Muscle layer of duodenum (tissue), 2 donors: ENCODE results near the gene UBTD1.

Source experiments
- H3K27ac ChIP-seq: one replicate; pipeline ENCODE4 v1.7.0; 2013; ENCODE audit warnings: mild to moderate bottlenecking, low read length
- H3K27me3 ChIP-seq: one replicate; pipeline ENCODE4 v1.7.0; 2013; ENCODE audit warnings: low read depth, mild to moderate bottlenecking, control low read depth, low read length
- H3K36me3 ChIP-seq, 2 donors: one replicate each; pipeline ENCODE4 v1.7.0; 2013; ENCODE audit warnings: low read length in 2 of 2, control low read depth in 1 of 2, mild to moderate bottlenecking in 1 of 2; ENCODE audit not compliant: insufficient read depth in 2 of 2, control insufficient read depth in 1 of 2
- H3K4me1 ChIP-seq, 2 donors: one replicate each; pipeline ENCODE4 v1.7.0; 2013; ENCODE audit warnings: low read length in 2 of 2, mild to moderate bottlenecking in 2 of 2, control low read depth in 1 of 2, moderate library complexity in 1 of 2; ENCODE audit not compliant: insufficient read depth in 2 of 2, control insufficient read depth in 1 of 2
- H3K4me3 ChIP-seq, 2 donors: one replicate each; pipeline ENCODE4 v1.7.0; 2013; ENCODE audit warnings: low read length in 2 of 2, low read depth in 1 of 2, mild to moderate bottlenecking in 1 of 2
- H3K9me3 ChIP-seq, 2 donors: one replicate each; pipeline ENCODE4 v1.7.0; 2013; ENCODE audit warnings: low read length in 2 of 2, control low read depth in 1 of 2, mild to moderate bottlenecking in 1 of 2; ENCODE audit not compliant: control insufficient read depth in 1 of 2
- donor health status: healthy.

Gene UBTD1

GRCh38 chr10:97502916-97503315, 4.2 kb downstream of the UBTD1 start:
- peaks cover 0 to 10% of the 10 kb centered on the region in 2 donors for H3K4me1 ChIP-seq

GRCh38 chr10:97503406-97503805, 4.7 kb downstream of the UBTD1 start:
- H3K4me1 ChIP-seq, result peaks cover 0 to 10% of the 10 kb centered on the region in 2 donors
- H3K9me3 ChIP-seq, result no peaks in the 10 kb centered on the region
- H3K4me3 ChIP-seq, result no peak overlapping the region
- H3K27ac ChIP-seq, result no peak overlapping the region
- no peaks in the 10 kb centered on the region for H3K27me3 ChIP-seq
- no peaks in the 10 kb centered on the region for H3K36me3 ChIP-seq

More at GRCh38 chr10:97502916-97503315, 4.2 kb downstream of the UBTD1 start:
- no peaks in the 10 kb centered on the region for H3K9me3 ChIP-seq
- no peak overlapping the region for H3K27ac ChIP-seq
- no peaks in the 10 kb centered on the region for H3K27me3 ChIP-seq
- H3K4me3 ChIP-seq, result no peak overlapping the region
- H3K36me3 ChIP-seq, result no peaks in the 10 kb centered on the region

GRCh38 chr10:97505152-97505551, 6.4 kb downstream of the UBTD1 start:
- Histone ChIP-seq H3K36me3 (no peaks in the 10 kb centered on the region), H3K27ac (no peak overlapping the region), H3K4me1 (peaks cover 0 to 10% of the 10 kb centered on the region in 2 donors), H3K9me3 (no peaks in the 10 kb centered on the region), H3K4me3 (no peak overlapping the region), H3K27me3 (no peaks in the 10 kb centered on the region)

GRCh38 chr10:97506199-97506991, 7.7 kb downstream of the UBTD1 start:
- Histone ChIP-seq H3K9me3 (no peaks in the 10 kb centered on the region), H3K36me3 (no peaks in the 10 kb centered on the region), H3K27ac (no peak overlapping the region), H3K27me3 (no peaks in the 10 kb centered on the region), H3K4me3 (no peak overlapping the region), H3K4me1 (peaks cover 0 to 3% of the 10 kb centered on the region in 2 donors)

- Histone ChIP-seq H3K27ac (no peak overlapping the region), H3K4me3 (no peak overlapping the region), H3K4me1 (peaks cover 0 to 13% of the 10 kb centered on the region in 2 donors), H3K9me3 (no peaks in the 10 kb centered on the region), H3K27me3 (no peaks in the 10 kb centered on the region), H3K36me3 (no peaks in the 10 kb centered on the region)
These were observed 9.6 kb downstream of the UBTD1 start for GRCh38 chr10:97508342-97508741.

- Histone ChIP-seq H3K9me3 (no peaks in the 10 kb centered on the region), H3K27ac (no peak overlapping the region), H3K27me3 (no peaks in the 10 kb centered on the region), H3K36me3 (no peaks in the 10 kb centered on the region), H3K4me3 (no peak overlapping the region), H3K4me1 (peaks cover 0 to 13% of the 10 kb centered on the region in 2 donors)
These were observed 10.5 kb downstream of the UBTD1 start for GRCh38 chr10:97509120-97509680.

- Histone ChIP-seq H3K27me3 (no peaks in the 10 kb centered on the region), H3K36me3 (no peaks in the 10 kb centered on the region), H3K4me1 (peaks cover 0 to 13% of the 10 kb centered on the region in 2 donors), H3K27ac (no peak overlapping the region), H3K4me3 (no peak overlapping the region), H3K9me3 (no peaks in the 10 kb centered on the region)
These were observed 12.0 kb downstream of the UBTD1 start for GRCh38 chr10:97510686-97511085.

GRCh38 chr10:97511711-97512440, 13.2 kb downstream of the UBTD1 start:
- Histone ChIP-seq H3K27me3 (no peaks in the 10 kb centered on the region), H3K27ac (no peak overlapping the region), H3K4me3 (no peak overlapping the region), H3K4me1 (peaks cover 0 to 13% of the 10 kb centered on the region in 2 donors), H3K9me3 (no peaks in the 10 kb centered on the region), H3K36me3 (no peaks in the 10 kb centered on the region)

GRCh38 chr10:97512993-97513392, 14.3 kb downstream of the UBTD1 start:
- Histone ChIP-seq H3K9me3 (no peaks in the 10 kb centered on the region), H3K4me1 (peaks cover 2 to 19% of the 10 kb centered on the region in 2 donors), H3K27me3 (no peaks in the 10 kb centered on the region), H3K27ac (no peak overlapping the region), H3K36me3 (no peaks in the 10 kb centered on the region), H3K4me3 (no peak overlapping the region)

- Histone ChIP-seq H3K27ac (no peak overlapping the region), H3K4me1 (peaks cover 8 to 26% of the 10 kb centered on the region in 2 donors), H3K9me3 (no peaks in the 10 kb centered on the region), H3K4me3 (no peak overlapping the region), H3K36me3 (no peaks in the 10 kb centered on the region), H3K27me3 (no peaks in the 10 kb centered on the region)
These were observed 15.6 kb downstream of the UBTD1 start for GRCh38 chr10:97514344-97514743.

- Histone ChIP-seq H3K27me3 (no peaks in the 10 kb centered on the region), H3K4me3 (no peak overlapping the region), H3K36me3 (no peaks in the 10 kb centered on the region), H3K9me3 (no peaks in the 10 kb centered on the region), H3K4me1 (peaks cover 8 to 26% of the 10 kb centered on the region in 2 donors), H3K27ac (no peak overlapping the region)
These were observed 16.7 kb downstream of the UBTD1 start for GRCh38 chr10:97515271-97515978.
